Breast epithelium (tissue), 3 donors: ENCODE data around the gene GLYR1.

Experiments
- CTCF ChIP-seq, 3 donors: fragments of 450-650 bp; IDR thresholded peaks; one replicate each; pipeline ENCODE4 v1.5.1; 2016 to 2017; ENCODE audit warnings: antibody characterized with exemption in 3 of 3, mild to moderate bottlenecking in 3 of 3, moderate library complexity in 3 of 3
- POLR2AphosphoS5 ChIP-seq, 3 donors: sonication (generic); formaldehyde crosslinking; IDR thresholded peaks; one replicate each; pipeline ENCODE4 v1.6.1; 2017; ENCODE audit warnings: antibody characterized with exemption in 3 of 3

GRCh38 chr16:4879049-4879448 is 32.0 kb upstream of the GLYR1 start:
- TF ChIP-seq POLR2AphosphoS5 (IDR thresholded peaks at IDR 0.05): no peak
- no peak for TF ChIP-seq CTCF (IDR thresholded peaks at IDR 0.05)
